HG03558 (cell line): Measurements from ENCODE around the gene MEI1.

ENCODE experiments used
- ATAC-seq: cut with Tn5 transposase; IDR thresholded peaks from one replicate; pipeline ENCODE4 v1.9.1; 2021; ENCODE audit warnings: moderate number of reproducible peaks; ENCODE audit not compliant: unreplicated experiment; ENCODE audit errors: extremely low read depth

MEI1 gene

DNA sequence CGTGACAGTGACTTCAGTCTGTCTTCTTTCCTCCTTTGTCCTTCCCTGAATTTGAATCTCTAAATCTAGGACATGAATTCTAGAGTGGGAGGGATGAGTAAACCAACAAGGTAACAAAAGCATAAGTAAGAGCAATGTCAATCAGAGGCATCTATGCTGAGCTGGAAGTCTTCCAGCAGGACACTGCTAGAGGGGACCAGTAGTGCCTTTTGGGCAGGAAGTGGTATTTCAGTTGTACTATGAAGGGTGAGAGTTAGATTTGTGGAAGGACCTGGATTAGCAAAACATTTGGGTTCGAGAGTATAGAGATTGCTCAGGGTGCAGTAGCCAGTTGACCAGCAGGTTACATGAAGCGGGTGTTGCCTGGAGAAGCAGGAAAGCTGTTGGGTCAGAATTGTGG, 40.3 kb downstream of the MEI1 start:
- ATAC-seq, result no peak

DNA sequence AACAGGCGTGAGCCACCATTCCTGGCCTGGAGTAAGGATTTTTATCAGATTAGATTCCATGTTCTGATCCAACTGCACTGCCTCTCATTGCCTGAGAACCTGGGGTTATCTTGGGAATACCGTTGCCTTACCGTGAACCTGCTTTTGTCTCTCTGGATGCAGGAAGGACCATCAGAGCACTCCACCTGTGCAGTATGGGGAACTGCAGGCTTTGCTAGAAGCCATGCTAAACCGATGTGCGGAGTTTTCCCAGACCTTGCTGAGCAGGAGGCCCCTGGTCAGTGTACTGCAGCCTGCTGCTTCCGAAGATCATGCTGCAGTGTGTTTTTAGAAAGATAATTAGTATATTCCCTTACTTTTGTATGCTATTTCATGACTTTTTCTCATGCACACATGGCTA, 43.6 kb downstream of the MEI1 start:
- ATAC-seq, result no peak

DNA sequence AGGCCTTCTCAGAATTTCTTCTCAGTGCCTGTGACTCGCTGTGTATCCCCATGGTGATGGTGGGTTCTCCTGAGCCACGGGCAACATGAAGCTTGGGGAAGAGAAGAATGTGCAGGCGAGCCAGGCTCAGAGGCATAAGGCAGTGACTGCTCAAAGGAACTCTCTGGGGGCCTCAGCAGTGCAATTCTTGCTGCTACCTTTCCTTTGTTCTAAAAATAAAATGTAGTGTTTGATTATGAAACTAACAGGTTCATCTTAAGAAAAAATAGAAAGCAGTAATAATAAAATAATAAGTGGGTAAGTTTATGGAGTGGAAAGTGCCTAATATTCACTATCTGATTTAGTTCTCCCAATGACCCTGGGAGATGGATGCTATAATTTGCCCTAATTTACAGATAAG, 46.7 kb downstream of the MEI1 start:
- no peak for ATAC-seq

DNA sequence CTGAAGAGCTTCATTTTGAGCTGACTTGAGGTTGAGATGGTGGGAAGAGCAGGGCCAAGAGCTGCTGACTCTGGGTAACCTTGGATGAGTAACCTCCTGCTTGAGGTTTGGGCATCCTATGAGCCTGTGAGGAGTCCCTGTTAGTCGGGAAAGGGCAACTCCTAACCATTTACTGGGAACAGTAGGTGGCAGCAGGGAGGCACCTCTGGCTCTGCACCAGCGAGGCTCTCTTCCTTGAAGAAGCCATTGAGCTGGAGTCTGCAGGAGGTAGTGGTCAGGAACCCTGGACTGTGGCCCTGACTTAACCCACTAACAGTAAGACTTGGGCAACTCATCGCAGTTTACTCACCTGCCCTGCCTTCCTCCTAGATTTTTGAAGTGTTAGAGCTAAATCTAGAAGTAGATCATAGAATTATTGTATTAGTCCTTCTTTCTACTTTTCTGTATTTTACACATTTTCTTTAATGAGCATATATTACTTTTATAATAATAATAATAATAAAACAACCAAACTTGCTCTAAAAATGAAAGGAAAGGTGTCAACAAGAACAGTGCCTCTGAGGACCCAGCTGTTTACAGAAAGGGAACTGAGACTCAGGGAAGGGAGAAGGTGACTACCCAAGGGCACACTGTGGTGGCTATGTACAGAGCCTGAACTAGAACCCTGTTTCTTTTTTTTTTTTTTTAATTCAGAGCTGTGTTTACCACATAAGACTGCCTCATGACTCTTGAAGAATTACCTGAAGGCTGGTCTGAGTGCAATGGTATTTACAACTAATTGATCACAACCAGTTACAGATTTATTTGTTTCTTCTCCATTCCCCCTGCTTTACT, 47.5 kb downstream of the MEI1 start:
- no peak for ATAC-seq

DNA sequence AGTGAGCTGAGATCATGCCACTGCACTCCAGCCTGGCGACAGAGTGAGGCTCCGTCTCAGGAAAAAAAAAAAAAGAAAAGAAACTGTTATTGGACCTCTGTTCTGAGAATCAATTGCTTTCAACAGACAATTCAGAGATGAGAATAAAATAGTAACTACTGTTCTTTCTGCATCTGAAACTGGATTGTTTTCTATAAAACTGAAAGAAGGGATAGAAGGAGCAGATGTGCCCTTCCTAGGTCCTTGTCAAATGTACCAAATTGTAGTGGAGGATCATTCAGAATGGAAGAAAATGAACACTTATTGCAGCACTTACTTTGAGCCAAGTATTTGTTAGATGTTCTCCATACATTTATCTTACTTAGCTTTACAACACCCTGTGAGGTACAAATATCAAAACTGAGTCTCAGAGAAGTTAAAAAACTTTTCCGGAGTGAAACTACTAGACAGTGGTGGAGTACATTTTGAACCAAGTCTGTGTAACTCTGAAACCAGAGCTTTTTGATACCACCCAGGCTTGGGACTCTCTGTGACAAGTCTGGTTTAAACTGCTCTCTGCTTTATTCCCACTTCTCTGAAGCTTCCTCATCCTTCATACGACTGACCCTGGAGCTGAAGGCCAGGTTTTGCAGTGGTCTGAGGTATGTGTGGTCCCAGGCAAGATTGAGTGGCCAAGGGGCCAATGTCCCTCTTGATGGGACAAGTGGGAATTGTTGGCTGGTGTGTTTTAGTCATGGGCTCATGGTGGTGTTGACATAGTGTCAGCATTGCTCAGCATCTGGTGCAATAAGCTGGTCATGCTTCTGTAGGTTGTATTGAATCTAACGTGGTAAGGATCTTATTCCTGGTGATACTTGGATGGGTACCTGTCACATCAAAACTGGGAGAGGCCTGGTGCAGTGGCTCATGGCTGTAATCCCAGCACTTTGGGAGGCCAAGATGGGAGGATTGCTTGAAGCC, 53.0 kb downstream of the MEI1 start:
- ATAC-seq, result no peak

DNA sequence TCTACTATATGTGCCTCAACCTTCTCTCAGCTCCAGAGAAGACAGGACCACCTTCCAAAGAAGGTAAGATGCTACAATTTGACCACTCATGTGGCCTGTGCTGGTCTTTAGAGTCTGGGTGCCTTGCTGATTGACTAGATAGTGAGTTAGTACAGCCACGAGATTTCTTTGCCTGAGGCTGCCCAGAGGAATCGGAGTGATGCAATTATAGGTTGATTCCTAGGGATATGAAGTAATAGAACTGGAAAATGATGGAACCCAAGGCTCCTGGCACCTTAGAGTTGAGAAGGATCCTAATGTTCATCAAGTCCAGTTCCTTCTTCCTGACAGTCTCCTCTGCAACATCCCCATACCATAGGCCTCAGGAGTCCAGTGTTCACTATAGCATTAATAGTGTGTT, 54.7 kb downstream of the MEI1 start:
- no peak for ATAC-seq

DNA sequence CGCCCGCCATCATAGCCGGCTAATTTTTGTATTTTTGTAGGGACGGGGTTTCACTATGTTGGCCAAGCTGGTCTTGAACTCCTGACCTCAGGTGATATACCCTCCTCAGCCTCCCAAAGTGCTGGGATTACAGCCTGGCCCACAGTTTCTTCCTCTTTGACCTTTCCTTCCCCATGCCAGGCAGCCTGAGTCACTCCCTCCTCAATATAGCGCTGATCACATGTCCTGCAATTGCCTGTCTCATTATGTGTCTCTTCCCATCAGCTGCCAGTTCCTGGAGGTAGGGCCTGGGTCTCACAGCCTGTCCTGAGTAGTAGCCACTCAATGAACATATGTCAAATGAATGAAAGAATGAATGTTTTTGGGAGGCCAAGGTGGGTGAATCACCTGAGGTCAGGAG, 58.2 kb downstream of the MEI1 start:
- no peak for ATAC-seq

DNA sequence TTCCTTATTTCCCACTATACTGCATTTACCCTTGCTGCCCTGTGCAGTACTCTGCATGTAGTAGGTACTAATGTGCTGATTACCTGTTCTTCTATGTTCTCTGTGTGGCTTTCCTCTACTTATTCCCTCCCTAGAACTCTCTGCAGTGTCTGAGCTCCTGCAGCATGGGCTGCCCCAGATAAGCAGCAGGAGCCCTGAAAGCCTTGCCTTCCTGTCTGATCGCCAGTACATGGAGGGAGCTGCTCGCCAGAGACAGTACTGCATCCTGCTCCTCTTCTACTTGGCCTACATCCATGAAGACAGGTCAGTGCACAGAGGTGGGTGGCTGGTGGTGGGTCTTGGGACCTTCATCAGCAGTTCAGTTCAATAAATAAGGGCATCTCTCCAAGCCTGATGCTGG, 58.9 kb downstream of the MEI1 start:
- ATAC-seq, result no peak

DNA sequence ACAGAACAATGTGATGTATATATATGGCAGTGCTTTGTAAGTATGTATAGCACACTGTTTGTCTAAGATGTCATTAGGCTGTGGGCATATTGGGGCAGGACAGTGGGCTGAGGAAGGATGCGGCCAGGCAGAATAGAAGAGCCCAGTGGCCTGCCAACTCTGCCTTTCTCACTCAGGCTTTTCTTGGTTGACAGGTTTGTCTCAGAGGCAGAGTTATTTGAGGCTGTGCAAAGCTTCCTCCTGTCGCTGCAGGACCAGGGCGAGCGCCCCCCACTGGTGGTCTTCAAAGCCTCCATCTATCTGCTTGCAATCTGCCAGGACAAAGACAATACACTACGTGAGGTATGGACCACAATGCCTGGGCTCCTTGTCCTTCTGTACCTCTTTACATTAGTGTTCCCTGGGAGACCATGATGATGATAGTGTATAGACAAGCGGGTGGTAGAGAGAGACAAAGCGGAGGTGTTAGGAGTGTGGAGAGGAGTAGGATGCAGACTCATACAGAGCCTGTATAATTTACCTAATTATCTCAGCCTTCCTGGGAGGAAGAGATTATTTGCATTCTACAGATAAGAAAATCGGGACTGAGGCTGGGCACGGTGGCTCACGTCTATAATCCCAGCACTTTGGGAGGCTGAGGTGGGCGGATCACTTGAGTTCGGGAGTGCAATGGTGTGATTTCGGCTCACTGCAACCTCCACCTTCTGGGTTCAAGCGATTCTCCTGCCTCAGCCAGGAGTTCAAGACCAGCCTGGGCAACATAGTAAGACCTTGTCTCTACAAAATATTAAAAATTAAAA, 63.9 kb downstream of the MEI1 start:
- no peak for ATAC-seq

DNA sequence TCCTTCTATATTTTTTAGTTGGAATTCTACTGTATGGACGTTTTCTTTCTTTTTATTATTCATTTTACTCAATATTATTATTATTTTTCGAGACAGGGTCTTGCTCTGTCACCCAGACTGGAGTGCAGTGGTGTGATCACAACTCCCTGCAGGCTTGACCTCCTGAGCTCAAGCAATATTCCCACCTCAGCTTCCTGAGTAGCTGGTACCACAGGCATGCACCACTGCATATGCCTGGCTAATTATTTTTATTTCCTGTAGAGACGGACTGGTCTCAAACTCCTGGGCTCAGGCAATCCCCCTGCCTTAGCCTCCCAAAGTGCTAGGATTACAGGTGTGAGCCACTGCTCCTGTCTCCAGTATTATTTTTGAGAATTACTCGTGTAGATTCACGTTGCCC, 67.2 kb downstream of the MEI1 start:
- no peak for ATAC-seq

DNA sequence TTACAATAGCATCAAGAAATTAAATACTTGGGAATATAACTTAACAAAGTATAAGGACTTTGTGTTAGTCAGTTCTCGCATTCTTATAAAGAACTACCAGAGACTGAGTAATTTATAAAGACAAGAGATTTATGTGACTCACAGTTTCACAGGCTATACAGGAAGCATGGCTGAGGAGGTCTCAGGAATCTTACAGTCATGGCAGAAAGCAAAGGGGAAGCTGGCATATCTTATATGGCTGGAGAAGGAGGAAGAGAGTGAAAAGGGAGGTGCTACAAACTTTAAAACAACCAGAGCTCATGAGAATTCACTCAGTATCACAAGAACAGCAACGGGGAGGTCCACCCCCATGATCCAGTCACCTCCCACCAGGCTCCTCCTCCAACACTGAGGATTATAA, 69.1 kb downstream of the MEI1 start:
- ATAC-seq, result no peak

DNA sequence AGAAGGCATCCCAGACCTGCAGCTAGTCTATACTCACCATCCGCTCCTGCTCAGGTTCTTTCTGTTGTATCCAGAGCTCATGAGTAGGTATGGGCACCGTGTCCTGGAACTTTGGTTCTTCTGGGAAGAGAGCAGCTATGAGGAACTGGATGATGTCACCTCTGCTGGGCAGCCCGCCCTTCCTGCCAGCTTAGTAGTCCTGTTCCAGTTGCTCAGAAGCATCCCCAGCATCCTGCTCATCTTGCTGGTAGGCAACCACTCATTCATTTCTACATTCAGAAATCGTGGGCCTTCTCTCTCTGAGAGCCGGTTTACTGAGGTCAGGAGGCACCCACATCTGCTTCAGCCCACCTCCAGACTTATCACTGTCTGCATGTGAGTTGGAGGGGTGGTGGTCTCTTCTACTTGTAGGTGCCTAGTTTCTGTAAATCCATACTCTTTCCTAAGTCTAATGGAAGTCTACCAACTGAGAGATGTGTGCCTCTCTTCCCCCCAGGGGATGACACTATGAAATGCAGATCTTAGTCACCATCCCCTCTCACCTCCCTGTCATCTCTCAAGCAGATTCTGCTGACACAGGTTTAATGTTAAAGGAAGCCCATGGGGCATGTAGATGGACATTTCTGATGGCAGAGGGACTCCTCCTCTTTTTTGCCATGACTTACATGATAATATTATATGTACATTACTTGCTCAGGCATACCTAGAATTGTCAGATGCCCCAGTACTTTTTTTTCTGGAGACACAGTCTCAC, 71.6 kb downstream of the MEI1 start:
- no peak for ATAC-seq

DNA sequence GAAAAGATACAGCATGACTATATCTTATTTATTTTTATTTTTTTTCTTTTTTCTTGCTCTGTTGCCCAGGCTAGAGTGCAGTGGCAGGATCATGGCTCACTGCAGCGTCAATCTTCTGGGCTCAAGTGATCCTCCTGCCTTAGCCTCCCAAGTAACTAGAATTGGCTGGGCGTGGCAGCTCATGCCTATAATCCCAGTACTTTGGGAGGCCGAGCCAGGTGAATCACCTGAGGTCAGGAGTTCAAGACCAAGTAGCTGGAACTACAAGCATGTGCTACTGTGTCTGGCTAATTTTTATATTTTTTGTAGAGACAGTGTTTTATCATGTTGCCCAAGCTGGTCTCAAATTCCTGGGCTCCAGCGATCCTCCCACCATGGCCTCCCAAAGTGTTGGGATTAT, 72.9 kb downstream of the MEI1 start:
- no peak for ATAC-seq

DNA sequence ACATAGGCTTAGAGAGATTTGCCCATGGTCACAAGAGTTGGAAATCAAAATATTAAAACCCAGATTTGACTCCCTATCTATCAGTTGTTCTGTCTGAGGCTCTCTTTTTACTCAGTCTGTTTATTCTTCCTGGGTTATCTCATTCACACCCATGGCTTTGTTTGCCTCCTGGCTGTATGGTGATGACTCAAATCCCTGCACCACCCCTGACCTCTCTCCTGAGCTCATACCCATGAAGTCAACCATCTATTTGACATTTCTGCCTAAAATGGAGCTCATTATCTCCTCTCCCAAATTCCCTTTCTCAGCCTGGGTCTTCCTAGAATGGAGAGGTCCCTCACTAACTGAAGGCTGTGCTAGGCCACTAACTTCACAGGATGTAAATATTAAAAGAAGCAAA, 73.3 kb downstream of the MEI1 start:
- no peak for ATAC-seq

DNA sequence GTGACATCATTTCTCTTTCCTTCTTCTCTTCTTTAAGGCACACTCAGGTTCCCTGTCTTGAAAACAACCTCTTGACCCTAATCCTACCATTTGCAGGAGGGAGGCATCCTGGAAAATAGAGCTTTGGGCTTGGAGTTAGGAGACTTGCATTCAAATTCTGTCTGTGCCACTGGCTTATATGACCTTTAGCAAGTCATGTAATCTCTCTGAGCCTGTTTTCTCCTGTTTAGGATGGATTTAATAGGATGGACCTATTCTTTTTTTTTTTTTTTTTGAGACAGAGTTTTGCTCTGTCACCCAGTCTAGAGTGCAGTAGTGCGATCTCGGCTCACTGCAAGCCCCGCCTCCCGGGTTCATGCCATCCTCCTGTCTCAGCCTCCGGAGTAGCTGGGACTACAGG, 76.0 kb downstream of the MEI1 start:
- ATAC-seq, result no peak

DNA sequence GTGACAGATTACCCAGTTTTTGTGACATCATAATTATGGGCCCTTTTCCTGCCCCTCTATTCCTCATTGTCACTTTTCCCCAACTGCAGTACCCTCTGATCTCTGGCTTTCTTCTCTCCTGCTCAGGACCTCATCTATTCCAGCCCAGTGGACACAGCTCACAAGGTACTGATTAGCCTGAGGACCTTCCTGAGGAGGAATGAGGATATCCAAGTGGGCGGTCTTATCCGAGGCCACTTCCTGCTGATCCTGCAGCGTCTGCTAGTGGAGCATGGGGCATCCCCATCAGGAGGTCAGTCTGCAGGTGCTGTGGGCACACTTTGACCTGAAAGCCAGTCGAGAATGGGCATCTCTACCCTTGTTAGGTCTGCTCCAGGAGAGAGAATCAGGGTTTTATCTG, 76.7 kb downstream of the MEI1 start:
- ATAC-seq, result no peak

DNA sequence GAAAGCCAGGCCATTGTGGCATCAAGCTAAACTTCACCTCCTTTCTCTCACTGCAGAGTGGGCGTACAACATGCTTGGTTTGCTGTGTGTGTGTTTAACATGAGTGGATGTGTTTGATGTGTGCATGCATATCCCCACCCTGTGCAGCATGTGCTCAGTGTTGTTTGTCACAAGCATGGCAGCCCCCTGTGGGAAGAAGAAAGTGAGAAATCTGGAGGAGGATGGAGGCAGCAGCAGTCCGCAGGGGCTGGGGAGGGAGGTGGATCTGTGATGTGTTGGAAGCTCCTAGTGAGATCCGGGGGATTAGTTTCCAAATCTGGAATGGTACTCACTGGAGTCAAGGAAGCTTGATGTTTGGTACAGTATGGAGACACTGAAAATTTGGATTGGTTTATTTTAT, 77.1 kb downstream of the MEI1 start:
- no peak for ATAC-seq

DNA sequence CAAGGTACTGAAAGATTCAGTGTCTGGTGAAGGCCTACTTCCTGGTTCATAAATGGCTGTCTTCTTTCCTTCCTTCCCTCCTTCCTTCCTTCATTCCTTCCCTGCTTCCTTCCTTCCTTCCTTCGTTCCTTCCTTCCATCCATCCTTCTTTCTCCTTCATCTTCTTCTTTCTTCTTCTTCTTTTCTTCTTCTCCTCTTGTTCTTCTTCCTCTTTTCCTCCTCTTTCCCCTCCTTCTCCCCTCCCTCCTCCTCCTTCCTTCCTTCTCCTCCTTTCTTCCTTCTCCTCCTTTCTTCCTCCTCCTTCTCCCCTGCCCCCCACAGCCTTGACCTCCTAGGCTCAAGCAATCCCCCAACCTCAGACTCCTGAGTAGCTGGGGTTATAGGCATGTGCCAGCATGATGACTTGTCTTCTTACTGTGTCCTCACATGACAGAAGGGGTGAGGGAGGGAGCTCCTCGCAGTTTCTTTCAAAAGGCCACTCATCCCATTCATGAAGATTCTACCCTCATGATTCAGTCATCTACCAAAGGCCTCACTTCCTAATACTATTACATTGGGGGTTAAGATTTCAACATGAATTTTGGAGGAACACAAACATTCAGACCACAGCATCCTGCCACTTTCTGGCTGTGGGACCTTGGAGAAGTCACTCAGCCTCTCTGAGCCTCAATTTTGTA, 78.6 kb downstream of the MEI1 start:
- no peak for ATAC-seq

DNA sequence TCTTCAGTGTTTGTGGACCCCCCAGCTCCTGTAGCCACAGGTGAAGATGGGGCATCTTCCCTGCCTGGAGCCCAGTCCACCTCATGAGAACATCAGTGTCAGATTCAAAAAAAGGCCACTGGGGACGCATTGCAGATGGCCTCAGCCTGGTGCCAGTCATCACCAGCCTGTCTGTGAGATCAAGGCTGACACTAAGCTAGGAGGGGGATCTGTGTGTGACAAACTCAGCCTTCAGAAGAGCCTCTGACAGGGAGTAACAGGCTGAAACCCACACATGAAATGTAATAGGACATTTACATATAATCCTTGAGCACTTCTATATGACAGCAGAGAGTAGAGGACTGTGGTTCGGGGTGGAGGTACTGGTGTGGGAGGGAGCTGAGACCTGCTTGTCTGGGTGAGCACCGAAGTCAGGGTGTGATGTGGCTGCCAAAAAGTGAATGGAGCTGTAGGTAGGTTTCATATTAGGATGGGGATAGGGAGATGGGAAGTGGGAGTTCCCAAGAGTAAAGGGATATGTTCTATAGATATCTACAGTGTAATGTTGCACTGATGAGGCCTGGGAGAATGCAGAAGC, 80.7 kb downstream of the MEI1 start:
- no peak for ATAC-seq
